Measurements from ENCODE around the gene TP53. TPM values are rescaled to one million over a fixed set of nuclear protein-coding genes. Genes with fewer than 3 reads are reported as not detected.

The TP53 gene
- polyA plus RNA-seq, 3 donors: 16.2 to 35.1 (median 25.8) TPM

DNA sequence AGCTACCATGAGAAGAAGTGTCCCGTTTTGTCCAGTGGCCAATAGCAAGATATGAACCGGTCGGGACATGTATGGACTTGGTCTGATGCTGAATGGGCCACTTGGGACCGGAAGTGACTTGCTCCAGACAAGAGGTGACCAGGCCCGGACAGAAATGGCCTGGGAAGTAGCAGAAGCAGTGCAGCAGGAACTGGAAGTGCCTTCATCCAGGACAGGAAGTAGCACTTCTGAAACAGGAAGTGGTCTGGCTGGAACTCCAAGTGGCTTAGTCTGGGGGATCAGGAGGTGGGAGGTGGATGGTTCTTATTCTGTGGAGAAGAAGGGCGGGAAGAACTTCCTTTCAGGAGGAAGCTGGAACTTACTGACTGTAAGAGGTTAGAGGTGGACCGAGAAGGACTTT, 23.0 kb upstream of the TP53 start:
- H3K4me3 ChIP-seq (replicated peaks in 1 of 3; ENCODE audit: low read depth in 2 of 3, low read length in 3 of 3): no peak overlapping the region
- DNase-seq: peak; percentile 19 to 59 (median 58)
- peaks cover 15 to 52% of the 10 kb centered on the region in 2 donors for H3K27me3 ChIP-seq (ENCODE audit: control insufficient read depth in 2 of 2, insufficient read depth in 2 of 2, low read length in 2 of 2)
- no peak overlapping the region for H3K27ac ChIP-seq (ENCODE audit: low read depth in 1 of 2, low read length in 2 of 2)
- Mint-ChIP-seq H3K4me1 (peaks cover 24% of the 10 kb centered on the region), H3K27ac (peak overlapping the region in 1 of 7 donors; percentile 1), H3K9me3 (peaks cover 0 to 12% (median 5%) of the 10 kb centered on the region in 7 donors), H3K4me3 (peak overlapping the region in 1 of 2 donors; percentile 68), H3K27me3 (ENCODE audit: low read depth in 3 of 3) (peaks cover 36 to 80% (median 48%) of the 10 kb centered on the region in 3 donors), H3K36me3 (peaks cover 0 to 3% of the 10 kb centered on the region in 2 donors)
- intact Hi-C loops (cut with micrococcal nuclease): no loop called here
- WGBS (ENCODE audit: insufficient coverage): 71% methylated on average over 7 of the region's 7 CpGs
- peaks cover 11 to 14% of the 10 kb centered on the region in 2 donors for H3K4me1 ChIP-seq (ENCODE audit: control insufficient read depth in 1 of 2, insufficient read depth in 2 of 2, low read length in 2 of 2)
- H3K79me2 ChIP-seq (ENCODE audit: insufficient read depth, low read length): no peaks in the 10 kb centered on the region
- H3K36me3 ChIP-seq (replicated peaks in 1 of 2; ENCODE audit: control insufficient read depth in 1 of 2, insufficient read depth in 2 of 2, low read length in 2 of 2): no peaks in the 10 kb centered on the region
- peak overlapping the region; percentile 21 for H2AFZ ChIP-seq (ENCODE audit: insufficient read depth, low read depth, low read length, poor library complexity, severe bottlenecking)
- TF ChIP-seq, protein P1, sequence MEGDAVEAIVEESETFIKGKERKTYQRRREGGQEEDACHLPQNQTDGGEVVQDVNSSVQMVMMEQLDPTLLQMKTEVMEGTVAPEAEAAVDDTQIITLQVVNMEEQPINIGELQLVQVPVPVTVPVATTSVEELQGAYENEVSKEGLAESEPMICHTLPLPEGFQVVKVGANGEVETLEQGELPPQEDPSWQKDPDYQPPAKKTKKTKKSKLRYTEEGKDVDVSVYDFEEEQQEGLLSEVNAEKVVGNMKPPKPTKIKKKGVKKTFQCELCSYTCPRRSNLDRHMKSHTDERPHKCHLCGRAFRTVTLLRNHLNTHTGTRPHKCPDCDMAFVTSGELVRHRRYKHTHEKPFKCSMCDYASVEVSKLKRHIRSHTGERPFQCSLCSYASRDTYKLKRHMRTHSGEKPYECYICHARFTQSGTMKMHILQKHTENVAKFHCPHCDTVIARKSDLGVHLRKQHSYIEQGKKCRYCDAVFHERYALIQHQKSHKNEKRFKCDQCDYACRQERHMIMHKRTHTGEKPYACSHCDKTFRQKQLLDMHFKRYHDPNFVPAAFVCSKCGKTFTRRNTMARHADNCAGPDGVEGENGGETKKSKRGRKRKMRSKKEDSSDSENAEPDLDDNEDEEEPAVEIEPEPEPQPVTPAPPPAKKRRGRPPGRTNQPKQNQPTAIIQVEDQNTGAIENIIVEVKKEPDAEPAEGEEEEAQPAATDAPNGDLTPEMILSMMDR (IDR thresholded peaks at IDR 0.05): no peak
- H3K9ac ChIP-seq (ENCODE audit: insufficient read depth, low read length, poor library complexity, severe bottlenecking): no peak overlapping the region
- H4K20me1 ChIP-seq (ENCODE audit: insufficient read depth, low read length): no peaks in the 10 kb centered on the region
- H3K9me3 ChIP-seq (replicated peaks in 1 of 2; ENCODE audit: control insufficient read depth in 1 of 2, insufficient read depth in 1 of 2, low read length in 2 of 2): peaks cover 0 to 4% of the 10 kb centered on the region in 2 donors
- H3K4me2 ChIP-seq (replicated peaks; ENCODE audit: extremely low read depth, low read length, poor library complexity, severe bottlenecking): no peak overlapping the region

DNA sequence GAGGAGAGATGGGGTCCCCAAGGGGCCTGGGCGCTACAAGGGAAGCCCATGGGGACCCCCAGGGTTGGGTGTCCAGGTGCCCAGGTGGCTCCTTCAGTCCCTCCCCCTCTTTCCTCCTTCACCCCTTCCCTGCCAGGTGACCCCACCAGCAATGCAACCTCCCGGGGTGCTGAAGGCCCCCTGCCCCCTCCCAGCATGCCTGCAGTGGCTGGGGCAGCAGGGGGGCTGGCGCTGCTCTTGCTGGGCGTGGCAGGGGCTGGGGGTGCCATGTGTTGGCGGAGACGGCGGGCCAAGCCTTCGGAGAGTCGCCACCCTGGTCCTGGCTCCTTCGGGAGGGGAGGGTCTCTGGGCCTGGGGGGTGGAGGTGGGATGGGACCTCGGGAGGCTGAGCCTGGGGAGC, 21.7 kb upstream of the TP53 start:
- no peaks in the 10 kb centered on the region for H3K79me2 ChIP-seq (ENCODE audit: insufficient read depth, low read length)
- Mint-ChIP-seq H3K27me3 (ENCODE audit: low read depth in 3 of 3) (peaks cover 41 to 81% (median 54%) of the 10 kb centered on the region in 3 donors), H3K27ac (no peak overlapping the region), H3K4me1 (peaks cover 30% of the 10 kb centered on the region), H3K9me3 (peaks cover 0 to 18% (median 6%) of the 10 kb centered on the region in 7 donors), H3K36me3 (peaks cover 7 to 9% of the 10 kb centered on the region in 2 donors), H3K4me3 (no peak overlapping the region)
- no peak overlapping the region for H3K9ac ChIP-seq (ENCODE audit: insufficient read depth, low read length, poor library complexity, severe bottlenecking)
- H3K4me2 ChIP-seq (replicated peaks; ENCODE audit: extremely low read depth, low read length, poor library complexity, severe bottlenecking): no peak overlapping the region
- peaks cover 0 to 8% of the 10 kb centered on the region in 2 donors for H3K9me3 ChIP-seq (replicated peaks in 1 of 2; ENCODE audit: control insufficient read depth in 1 of 2, insufficient read depth in 1 of 2, low read length in 2 of 2)
- WGBS (ENCODE audit: insufficient coverage): 92% methylated on average over 3 of the region's 11 CpGs
- intact Hi-C loops (cut with micrococcal nuclease): no loop called here
- H3K27ac ChIP-seq (ENCODE audit: low read depth in 1 of 2, low read length in 2 of 2): no peak overlapping the region
- H4K20me1 ChIP-seq (ENCODE audit: insufficient read depth, low read length): no peaks in the 10 kb centered on the region
- no peaks in the 10 kb centered on the region for H3K36me3 ChIP-seq (replicated peaks in 1 of 2; ENCODE audit: control insufficient read depth in 1 of 2, insufficient read depth in 2 of 2, low read length in 2 of 2)
- no peak overlapping the region for H3K4me3 ChIP-seq (replicated peaks in 1 of 3; ENCODE audit: low read depth in 2 of 3, low read length in 3 of 3)
- TF ChIP-seq, protein P1 (IDR thresholded peaks at IDR 0.05): no peak
- H3K27me3 ChIP-seq (ENCODE audit: control insufficient read depth in 2 of 2, insufficient read depth in 2 of 2, low read length in 2 of 2): peaks cover 25 to 55% of the 10 kb centered on the region in 2 donors
- DNase-seq: peak in 1 of 3 donors; percentile 5
- peaks cover 11 to 23% of the 10 kb centered on the region in 2 donors for H3K4me1 ChIP-seq (ENCODE audit: control insufficient read depth in 1 of 2, insufficient read depth in 2 of 2, low read length in 2 of 2)
- no peak overlapping the region for H2AFZ ChIP-seq (ENCODE audit: insufficient read depth, low read depth, low read length, poor library complexity, severe bottlenecking)

All from CD14-positive monocyte (primary cell).